B cell (primary cell): ENCODE data around the gene SLC7A1.

Source experiments
- EZH2 ChIP-seq: IDR thresholded peaks from 2 replicates; pipeline ENCODE4 v1.6.1; 2012; ENCODE audit warnings: borderline replicate concordance, low read depth, mild to moderate bottlenecking, moderate library complexity, low read length; ENCODE audit not compliant: insufficient read depth, poor library complexity, severe bottlenecking
- TF ChIP-seq, protein P1 (sequence below): fragments of 200-600 bp; IDR thresholded peaks from one replicate; pipeline ENCODE4 v1.8.0; 2022; ENCODE audit warnings: antibody characterized with exemption, mild to moderate bottlenecking

DNA sequence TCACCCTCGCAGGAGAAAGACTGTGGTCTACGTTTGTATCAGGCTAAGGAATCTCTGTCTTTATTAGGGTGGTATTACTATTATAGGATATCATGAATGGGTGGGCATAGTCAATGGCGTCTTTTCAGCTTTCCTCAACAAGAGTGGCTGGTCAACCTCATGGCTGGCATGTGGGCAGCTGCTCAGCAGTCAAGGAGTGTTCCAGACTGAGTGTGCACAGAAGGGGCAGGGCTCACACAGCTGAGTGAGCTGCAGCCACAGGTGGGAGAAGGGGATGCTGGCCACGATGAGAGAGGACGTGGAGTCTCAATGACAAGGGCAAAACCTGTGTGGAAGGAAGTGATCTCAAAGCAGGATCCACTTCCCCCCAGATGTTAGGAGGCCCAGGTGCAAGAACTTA, 54.7 kb downstream of the SLC7A1 start:
- TF ChIP-seq, protein P1, sequence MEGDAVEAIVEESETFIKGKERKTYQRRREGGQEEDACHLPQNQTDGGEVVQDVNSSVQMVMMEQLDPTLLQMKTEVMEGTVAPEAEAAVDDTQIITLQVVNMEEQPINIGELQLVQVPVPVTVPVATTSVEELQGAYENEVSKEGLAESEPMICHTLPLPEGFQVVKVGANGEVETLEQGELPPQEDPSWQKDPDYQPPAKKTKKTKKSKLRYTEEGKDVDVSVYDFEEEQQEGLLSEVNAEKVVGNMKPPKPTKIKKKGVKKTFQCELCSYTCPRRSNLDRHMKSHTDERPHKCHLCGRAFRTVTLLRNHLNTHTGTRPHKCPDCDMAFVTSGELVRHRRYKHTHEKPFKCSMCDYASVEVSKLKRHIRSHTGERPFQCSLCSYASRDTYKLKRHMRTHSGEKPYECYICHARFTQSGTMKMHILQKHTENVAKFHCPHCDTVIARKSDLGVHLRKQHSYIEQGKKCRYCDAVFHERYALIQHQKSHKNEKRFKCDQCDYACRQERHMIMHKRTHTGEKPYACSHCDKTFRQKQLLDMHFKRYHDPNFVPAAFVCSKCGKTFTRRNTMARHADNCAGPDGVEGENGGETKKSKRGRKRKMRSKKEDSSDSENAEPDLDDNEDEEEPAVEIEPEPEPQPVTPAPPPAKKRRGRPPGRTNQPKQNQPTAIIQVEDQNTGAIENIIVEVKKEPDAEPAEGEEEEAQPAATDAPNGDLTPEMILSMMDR, result no peak
- no peak for TF ChIP-seq EZH2
